WI38 (cell line): ENCODE results near the gene CADM2.

ENCODE experiments used
- H3K4me3 ChIP-seq: 2 replicates; pipeline ENCODE4 v1.5.1; 2011; ENCODE audit warnings: low read depth, mild to moderate bottlenecking, control low read depth, low read length
- CTCF ChIP-seq: IDR thresholded peaks from 2 replicates; pipeline ENCODE4 v1.5.1; 2012; ENCODE audit warnings: low read depth, mild to moderate bottlenecking, control low read depth, low read length

CADM2 gene

GRCh38 chr3:85182975-85183752, 224.4 kb downstream of the CADM2 start:
- no peak for TF ChIP-seq CTCF
- no peak overlapping the region for H3K4me3 ChIP-seq

GRCh38 chr3:85185495-85185894, 226.7 kb downstream of the CADM2 start:
- no peak overlapping the region for H3K4me3 ChIP-seq
- TF ChIP-seq CTCF: no peak

GRCh38 chr3:85189731-85190130, 230.9 kb downstream of the CADM2 start:
- no peak overlapping the region for H3K4me3 ChIP-seq
- TF ChIP-seq CTCF: no peak

- TF ChIP-seq CTCF: no peak
- no peak overlapping the region for H3K4me3 ChIP-seq
Observed at GRCh38 chr3:85193565-85193964, 234.8 kb downstream of the CADM2 start.

GRCh38 chr3:85208650-85209049, 249.9 kb downstream of the CADM2 start:
- H3K4me3 ChIP-seq: no peak overlapping the region
- TF ChIP-seq CTCF: no peak

- H3K4me3 ChIP-seq: no peak overlapping the region
- TF ChIP-seq CTCF: no peak
Observed at GRCh38 chr3:85210540-85210939, 251.8 kb downstream of the CADM2 start.

GRCh38 chr3:85228966-85229365, 270.2 kb downstream of the CADM2 start:
- TF ChIP-seq CTCF: no peak
- no peak overlapping the region for H3K4me3 ChIP-seq
